NCI-H226 (cell line): ENCODE measurements around the gene CTNNA2.

Experiments used
- DNase-seq: peaks from one replicate; pipeline ENCODE4 v3.0.0-alpha.2; 2015

Gene CTNNA2

DNA sequence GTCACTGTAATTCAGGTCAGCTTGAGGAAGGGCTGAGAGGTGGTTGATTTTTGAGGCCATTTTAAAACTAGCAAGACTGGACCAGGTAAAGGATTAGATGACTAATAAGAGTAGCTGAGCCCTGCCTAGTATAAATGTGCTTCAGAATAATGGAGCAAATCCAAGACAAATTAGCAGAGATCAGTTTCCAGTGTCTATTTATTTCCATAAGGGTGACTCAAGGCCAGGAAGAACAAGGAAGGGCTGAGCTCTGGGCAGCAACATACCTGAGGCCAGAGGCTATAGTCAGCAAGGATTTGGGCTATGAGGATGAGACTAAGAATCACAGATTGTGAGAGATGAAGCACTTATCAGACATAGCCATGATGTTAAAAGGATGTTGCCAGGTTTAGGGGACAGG, 1130.7 kb downstream of the CTNNA2 start:
- no peak for DNase-seq

DNA sequence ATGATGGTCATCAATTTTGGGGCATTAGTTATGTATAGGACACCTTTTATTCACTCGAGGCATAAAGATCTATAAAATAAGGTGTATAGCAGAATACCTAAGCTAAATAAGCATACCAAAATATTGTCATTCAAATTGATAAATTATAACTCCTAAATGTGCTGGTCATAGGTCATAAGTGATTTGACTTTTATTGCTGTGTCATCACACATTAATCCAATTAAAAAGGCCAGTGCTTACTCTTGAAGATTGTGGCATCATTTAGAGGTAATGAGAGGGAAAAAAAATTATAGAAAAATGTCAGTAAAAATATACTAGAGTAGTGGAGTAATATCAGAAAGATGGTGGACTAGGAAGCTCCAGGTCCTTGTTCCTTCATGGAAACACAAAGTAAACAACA, 1138.6 kb downstream of the CTNNA2 start:
- DNase-seq = no peak

DNA sequence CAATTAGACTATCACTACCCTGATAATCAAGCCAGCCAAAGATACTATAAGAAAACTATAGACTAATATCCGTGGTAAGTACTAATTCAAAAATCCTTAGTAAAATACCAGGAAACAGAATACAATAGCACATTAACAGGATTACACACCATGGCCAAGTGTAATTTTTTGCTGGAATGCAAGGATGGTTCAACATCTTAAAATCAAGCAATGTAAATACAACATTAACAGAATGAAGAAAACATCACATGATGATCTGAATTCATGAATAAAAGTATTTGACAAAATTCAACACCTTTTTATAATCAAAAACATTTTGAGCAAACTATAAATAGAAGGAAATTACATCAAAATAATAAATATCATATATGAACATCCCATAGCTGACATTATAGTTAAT, 1142.4 kb downstream of the CTNNA2 start:
- no peak for DNase-seq

DNA sequence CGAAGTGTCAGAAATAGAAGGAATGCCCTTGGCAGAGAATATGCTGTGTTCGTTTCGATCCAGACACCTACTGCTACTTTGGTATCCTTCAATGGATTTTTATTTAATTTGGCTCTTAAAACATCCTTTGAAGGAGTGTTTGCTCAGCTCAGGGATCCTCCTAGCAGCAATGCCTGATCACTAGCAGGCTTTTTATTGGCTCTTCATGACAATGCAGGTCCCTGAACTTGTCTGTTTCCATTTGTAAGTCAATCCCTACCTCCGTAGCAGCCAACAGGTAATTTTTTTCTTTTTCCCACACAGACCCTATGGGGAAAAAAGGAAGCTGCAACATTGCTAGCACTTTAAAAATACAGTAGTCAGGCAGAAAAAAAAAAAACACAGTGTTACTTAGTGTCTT, 1157.9 kb downstream of the CTNNA2 start:
- DNase-seq = no peak

DNA sequence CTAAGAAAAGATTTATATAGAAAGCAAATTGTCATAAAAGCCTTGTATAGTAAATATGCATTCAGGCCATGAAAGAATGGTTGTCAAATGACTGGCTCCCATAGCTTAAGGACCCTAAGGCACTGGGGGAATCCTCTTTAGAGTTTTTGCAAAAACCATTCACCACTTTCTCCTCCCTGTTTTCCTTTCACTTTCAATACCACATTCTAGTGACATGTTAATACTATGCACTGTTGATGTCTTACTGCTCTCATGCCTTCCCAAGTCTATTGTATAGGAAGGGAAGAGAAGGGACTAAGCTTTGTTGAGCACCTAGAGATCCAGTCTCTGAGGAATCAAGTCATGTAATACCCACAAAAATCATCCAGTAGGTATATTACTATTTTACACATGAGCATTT, 1174.7 kb downstream of the CTNNA2 start:
- DNase-seq = no peak

DNA sequence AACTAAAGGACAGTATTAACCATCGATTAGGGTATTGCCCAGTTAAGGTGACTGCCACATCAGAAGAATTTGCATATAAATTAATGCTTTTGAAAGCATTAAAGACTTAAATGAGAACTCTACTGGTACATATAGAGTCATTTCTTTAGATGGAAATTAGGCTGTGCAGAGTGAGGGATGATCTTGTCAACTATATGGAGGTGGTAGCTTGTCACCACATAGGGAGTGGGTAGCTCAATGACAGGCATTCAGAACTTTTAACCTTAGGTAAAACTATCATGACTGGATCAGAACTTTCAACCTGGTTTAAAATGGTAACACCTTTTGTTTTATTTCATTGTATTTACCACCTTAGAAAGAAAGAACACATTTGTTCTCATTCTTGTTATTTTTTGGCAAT, 1176.3 kb downstream of the CTNNA2 start:
- no peak for DNase-seq
